HK-2 (cell line): ENCODE results near the gene ZNF177.
"Not testable (repeated sequence)": the region's sequence is repeated elsewhere in the genome, so short reads cannot be mapped to it uniquely, and the experiment has no call there.

ENCODE experiments used
- DNase-seq: peaks from one replicate; pipeline ENCODE4 v3.0.0-alpha.2; 2018; ENCODE audit not compliant: unreplicated experiment

Gene ZNF177

DNA sequence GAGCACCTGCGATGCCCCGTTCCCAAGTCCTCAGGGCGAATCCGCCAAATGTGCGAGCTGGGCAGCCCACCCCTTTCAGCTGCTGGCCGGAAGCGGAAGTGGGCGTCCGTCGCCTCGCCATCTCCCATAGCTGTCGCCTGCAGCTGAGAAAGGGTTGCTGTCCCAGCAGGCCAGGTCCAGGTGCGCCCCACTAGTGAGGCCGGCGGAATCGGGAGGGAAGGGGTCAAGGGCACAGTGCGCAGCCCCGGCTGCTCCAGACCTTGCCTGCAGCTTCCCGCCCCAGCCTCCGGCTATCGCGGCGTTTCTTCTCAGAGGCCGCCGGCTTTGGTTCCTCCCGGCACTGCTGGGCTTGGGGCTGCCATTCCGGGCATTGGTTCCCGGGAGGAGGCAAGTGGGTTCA, at the start of gene ZNF177:
ZNF177 (plus strand) TSS at position 109 of the 400 bp plus-strand sequence. CDS start 15,299 bp downstream, outside the sequence.
- DNase-seq, result no peak

DNA sequence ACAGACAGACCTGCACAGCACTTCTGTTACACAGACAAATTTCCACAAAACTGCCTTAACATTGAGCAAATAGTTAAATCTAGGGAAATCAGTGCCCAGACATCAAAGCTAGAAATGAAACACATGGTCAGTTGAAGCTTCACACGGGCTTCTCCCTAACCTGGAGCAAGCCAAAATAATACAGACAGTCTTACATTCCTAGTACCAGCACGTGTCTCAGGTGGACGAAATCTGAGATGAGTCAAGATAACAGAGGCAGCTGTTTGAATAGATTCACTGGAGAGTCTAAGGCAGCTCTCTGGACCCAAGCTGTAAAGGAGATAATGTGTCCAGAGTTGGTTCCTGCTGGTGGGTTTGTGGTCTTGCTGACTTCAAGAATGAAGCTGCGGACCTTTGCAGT, 49.1 kb upstream of the ZNF177 start:
- no peak for DNase-seq

DNA sequence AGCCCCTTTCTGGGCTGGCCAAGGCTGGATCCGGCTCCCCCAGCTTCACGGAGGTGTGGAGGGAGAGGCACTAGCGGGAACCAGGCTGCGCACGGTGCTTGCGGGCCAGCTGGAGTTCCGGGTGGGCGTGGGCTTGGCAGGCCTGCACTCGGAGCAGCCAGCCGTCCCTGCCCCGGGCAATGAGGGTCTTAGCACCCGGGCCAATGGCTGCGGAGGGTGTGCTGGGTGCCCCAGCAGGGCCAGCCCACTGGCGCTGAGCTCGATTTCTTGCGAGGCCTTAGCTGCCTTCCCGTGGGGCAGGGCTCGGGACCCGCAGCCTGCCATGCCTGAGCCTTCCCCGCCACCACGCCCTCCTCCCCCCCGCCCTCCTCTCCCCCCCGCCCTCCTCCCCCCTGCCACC, 41.5 kb upstream of the ZNF177 start:
- DNase-seq, result no peak

DNA sequence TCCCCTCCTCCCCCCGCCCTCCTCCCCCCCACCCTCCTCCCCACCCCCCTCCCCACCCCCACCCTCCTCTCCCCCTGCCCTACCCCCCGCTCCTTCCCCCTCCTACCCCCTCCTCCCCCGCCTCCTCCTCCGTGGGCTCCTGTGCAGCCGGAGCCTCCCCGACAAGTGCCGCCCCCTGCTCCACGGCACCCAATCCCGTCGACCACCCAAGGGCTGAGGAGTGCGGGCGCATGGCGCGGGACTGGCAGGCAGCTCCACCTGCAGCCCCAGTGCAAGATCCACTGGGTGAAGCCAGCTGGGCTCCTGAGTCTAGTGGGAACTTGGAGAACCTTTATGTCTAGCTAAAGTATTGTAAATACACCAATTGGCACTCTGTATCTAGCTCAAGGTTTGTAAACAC, 41.1 kb upstream of the ZNF177 start:
- not testable (repeated sequence) for DNase-seq

DNA sequence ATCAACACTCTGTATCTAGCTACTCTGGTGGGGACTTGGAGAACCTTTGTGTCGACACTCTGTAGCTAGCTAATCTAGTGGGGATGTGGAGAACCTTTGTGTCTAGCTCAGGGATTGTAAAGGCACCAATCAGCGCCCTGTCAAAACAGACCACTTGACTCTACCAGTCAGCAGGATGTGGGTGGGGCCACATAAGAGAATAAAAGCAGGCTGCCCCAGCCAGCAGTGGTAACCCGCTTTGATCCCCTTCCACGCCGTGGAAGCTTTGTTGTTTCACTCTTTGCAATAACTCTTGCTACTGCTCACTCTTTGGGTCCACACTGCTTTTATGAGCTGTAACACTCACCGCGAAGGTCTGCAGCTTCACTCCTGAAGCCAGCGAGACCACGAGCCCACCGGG, 40.6 kb upstream of the ZNF177 start:
- DNase-seq, result not testable (repeated sequence)

DNA sequence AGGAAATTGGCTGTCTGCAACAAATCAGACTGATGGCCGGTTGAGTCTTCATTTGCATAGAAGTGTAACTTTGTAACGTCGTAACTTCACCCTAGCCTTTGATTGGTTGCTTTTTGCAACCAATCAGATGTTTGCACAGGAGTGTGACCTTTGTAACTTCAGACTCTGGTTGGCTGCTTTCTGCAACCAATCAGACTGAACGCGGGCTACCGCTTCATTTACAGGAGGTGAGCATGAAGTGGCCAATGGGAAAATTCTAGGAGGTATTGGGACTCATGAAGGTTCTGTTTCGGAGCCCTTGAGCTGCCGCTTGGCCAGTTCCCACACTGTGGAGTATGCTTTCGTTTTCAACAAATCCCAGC, 39.3 kb upstream of the ZNF177 start:
- DNase-seq, result peak; percentile 73

DNA sequence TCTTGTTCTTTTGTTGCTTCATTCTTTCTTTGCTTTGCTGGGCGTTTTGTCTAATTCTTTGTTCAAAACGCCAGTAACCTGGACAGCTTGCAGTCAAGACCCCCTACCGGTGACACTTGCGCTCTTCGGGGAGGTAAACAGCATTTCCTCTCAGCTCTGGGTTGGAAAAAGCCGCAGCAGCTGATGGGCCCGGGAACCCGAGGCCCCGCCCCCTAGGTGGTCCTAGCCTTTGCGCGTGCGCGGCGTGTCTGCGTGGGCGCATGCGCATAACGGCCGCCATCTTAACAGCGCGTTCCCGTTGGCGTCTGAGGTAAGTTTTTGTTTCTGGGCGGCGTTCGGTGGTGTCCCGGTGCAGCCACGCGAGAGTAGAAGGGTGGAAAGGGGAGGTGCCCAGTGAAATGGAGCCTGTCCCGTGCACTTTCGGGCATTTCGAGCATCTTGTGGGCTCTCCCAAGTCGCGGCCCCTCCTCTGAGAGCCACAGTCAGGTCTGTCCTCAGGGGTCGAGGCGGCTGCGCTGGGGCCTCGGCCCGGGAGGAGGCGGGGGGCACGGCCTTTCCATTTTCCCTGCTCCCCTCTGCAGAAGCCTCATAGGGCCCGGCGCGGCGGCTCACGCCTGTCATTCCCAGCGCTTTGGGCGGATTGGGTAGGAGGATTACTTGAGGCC, 38.8 kb upstream of the ZNF177 start, which contains the start of gene ZNF559:
ZNF559 (plus strand) TSS at position 261 of the 665 bp plus-strand sequence. CDS start 14,371 bp downstream, outside the sequence.
- peak; percentile 97 for DNase-seq

DNA sequence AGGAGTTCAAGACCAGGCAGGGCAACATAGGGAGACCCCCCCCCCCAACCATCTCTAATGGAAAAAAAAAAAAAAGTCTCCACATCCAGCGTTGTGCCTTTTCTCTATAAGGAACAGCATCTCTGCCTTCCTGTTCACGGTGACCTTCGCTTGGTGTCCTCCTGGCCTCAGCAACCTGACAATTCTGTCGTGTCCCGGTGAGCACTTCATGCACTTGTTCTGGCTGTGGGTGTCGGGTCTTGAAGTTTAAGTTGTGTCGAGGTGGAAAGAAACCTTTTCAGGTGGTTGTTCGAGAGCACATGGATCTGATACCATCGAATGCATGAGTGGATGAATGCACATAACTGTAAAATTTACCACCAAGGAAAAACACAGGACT, 38.2 kb upstream of the ZNF177 start:
- no peak for DNase-seq

DNA sequence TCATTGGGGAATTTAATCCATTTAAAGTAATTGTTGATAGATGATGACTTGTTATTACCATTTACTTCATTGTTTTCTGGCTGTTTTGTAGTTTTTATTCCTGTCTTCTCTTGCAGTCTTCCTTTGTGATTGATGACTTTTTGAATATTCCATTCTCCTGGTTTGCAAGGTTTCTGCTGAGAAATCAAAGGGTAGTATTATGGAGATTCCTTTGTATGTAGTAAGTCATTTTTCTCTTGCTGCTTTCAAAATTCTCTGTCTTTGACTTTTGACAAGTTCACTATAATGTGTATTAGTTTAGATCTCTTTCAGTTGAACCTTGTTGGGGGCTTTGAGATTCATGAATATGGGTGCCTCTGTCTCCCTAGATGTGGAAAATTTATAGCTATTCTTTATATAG, 32.8 kb upstream of the ZNF177 start:
- DNase-seq, result no peak

DNA sequence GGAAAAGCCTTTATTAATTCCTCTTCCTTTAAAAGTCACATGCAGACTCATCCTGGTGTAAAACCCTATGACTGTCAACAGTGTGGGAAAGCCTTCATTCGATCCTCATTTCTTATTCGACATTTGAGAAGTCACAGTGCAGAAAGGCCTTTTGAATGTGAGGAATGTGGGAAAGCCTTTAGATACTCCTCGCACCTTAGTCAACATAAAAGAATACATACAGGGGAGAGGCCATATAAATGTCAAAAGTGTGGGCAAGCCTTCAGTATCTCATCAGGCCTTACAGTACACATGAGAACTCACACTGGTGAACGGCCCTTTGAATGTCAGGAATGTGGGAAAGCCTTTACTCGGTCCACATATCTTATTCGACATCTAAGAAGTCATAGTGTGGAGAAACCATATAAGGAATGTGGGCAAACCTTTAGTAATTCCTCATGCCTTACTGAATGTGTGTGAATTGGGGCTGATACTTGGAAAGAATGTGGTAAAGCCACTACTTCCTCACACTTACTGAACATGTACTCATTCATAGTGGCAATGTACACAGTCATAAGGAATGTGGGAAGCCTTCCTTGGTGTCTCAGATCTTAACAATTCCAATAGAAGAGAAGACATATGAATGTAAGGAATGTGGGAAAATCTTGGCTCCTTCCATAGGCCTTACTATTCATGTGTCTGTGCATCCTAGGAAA, 20.1 kb upstream of the ZNF177 start:
- no peak for DNase-seq

DNA sequence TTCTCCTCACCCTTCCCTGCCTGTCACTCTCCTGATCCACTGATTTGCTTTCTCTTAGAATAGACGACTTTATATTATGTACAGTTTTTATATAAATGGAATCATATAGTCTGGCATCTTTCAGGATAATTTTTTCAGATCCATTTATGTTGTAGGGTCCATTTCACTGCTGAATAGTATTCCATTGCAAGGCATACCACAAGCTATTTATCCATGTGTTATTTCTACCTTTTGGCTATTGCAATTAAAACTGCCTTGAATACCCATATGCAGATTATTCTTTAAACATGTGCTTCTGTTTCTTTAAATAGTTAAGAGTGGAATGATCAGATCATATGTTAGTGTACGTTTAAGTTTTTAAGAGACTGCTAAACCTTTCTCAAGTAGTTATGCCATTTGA, 17.8 kb upstream of the ZNF177 start:
- no peak for DNase-seq

DNA sequence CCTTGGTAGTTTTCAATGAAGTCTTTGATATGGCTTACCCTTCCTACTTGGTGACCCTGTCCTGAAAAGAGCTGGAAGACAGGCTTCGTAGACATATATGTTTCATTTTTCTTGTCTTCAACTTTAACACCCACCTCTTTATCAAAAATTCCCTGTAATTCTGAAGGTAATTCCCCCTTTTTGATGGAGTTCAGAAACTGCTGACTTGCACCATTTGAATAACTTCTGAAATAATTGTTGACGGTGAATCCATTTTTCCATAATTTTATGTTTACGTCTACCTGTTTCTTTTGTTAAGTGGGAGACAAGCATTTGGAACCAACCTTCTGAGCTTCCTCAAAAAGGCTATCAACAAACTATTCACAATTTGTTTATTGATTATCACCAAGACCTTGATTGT, 14.6 kb upstream of the ZNF177 start:
- DNase-seq, result no peak

DNA sequence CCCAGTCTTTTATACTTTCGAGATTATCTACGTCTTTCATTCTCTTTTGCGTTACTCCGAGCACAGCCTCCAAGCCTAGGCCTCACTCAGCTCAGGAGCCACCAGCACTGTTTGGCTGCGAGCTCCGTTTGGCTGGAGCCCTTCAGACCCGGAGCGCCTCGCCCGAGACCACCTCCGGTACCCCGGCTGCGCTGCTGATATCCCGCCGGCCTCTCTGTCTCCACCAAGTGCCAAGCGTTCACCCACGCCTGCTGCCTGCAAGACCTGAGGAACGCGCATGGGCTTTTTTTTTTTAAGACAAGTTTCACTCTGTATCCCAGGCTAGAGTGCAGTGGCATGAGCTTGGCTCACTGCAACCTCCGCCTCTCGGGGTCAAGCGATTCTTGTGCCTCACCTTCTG, 14.1 kb upstream of the ZNF177 start:
- DNase-seq, result no peak

DNA sequence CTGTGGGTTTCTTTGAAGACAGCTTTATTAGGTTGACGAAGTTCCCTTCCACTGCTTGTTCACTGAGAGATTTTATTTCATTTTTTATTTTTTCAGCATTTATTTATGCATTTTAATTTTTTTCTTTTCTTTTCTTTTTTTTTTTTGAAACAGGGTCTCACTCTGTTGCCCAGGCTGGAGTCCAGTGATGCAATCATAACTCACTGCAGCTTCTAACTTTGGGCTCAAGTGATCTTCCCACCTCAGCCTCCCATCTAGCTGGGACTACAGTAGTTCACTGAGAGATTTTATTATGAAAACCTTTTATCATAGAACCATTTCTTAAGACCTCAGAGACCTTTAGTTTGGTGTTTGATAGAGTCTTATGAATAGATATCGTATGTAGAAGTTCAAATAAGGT, 10.3 kb upstream of the ZNF177 start:
- no peak for DNase-seq

DNA sequence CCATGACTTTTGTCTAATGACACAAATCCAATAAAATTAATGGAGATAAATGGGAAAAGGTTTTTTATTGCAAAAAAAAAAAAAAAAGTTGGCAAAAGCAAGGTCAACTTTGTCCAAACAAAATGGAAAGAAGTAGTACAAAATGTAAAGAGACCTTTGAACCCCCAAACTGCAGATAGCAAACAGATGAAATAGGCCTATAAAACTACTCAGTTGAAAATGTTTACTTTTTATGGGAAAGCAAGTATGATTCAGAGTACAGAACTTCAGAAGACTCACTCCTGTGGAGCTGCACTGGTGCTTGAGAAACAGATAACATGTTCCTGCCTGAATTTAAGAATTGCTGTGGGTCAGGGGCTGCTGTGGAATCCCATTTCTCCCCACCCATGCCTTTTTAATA, 9.8 kb upstream of the ZNF177 start:
- no peak for DNase-seq

DNA sequence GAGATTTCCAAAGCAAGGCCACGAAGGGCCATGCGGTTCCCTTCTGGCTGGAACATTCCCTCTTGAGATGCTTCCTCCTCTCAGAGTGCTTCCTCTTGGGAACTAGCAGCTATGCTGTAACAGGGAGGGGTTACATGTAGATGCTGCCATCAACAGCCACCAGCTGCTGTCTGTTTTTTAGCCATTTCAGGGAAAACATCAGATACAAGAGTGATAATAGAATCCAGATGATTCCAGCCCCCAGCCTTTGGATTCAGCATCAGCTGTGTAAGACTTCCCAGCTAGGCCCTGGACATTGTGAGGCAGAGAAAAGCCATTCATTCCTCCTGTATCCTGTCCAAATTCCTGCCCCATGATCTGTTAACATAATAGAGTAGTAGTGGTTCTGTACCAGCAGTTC, 8.2 kb upstream of the ZNF177 start:
- no peak for DNase-seq

DNA sequence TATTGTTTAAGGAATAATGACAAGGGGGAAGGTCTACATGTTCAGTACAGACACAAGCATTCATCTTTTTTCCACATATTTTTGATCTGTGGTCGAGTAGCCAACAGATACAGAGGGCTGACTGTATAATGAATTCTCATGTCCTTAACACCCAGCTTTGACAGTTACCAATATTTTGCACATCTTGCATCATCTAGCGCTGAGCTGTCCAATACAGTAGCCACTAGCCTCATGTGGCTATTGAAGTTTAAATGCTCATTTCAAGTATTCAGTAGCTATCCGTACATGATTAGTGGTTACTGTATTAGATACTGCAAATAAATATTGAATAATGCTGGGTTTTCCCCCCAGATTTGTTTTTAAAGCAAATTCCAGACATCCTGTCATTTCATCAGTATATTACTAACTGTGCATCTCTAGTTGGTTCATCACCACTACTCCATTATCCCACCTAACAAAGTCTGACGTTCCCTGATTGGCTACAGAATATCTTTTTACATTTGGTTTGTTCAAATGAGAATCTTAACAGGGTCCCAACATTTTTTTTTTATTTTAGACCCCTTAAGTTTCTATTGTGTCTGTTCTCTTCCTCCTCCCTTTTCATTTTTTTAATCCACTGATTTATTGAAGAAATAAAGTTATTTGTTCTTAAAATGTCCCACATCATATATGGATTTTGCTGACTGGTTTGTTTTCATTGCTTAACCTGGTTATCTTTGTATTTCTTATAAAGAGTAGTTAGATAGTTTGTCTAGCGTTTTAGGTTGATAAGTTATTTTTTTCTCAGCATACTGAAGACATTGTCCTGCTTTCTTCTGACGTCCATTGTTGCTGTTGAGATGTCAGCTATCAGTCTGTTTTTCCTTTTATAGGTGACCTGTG, 8.2 kb downstream of the ZNF177 start:
- no peak for DNase-seq

DNA sequence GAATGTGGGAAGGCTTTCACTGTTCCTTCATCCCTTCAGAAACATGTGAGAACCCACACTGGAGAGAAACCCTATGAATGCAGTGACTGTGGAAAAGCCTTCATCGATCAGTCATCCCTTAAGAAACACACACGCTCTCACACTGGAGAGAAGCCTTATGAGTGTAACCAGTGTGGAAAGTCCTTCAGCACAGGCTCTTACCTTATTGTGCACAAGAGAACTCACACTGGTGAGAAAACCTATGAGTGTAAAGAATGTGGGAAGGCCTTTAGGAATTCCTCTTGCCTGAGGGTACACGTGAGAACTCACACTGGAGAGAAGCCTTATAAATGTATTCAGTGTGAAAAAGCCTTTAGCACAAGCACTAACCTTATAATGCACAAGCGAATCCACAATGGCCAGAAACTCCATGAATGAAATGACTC, 18.6 kb downstream of the ZNF177 start:
- no peak for DNase-seq

DNA sequence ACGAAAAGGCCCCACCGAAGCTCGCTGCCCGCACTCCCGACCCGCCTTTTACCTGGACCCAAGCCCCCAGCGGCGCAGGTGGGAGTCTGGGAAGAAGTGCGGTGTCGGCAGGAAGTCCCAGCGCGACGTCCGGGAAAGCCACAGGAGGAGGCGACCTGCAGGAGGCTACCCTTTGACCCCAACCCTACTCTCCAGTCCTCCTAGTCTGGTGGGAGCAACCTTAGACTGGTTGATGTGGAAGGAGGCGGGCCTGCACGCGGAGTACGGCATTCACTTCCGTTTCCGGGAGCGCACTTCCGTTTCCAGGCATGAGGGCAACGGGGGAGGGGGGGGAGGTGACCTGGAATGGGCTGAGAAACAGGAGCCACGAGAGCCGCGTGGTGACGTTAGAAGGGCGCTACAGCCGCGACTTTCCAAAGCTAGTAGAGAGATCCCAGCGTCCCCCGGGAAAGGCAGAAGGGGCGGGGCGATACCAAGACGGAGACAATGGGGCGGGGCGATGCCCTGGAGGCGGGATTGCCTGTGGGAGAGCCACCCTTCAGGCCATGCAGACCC, 44.1 kb downstream of the ZNF177 start:
- DNase-seq, result peak; percentile 86

DNA sequence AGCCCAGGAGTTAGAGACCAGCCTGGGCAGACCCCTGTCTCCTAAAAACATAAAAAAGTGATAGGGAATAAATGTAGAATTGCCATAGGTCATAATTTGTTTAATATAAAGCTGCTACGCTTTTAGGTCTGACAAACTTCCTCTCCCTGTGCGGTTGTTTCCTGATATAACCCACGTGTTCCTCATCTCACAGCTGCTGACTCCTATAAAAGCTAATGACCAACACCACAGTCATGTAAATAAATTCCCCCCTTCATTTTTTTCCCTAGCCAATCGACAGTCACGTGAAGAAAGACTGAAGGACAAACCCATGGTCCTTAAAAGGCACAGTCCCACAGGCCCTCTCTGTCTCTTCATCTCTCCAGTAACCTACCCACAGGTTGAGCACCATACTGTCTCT, 45.0 kb downstream of the ZNF177 start:
- no peak for DNase-seq

DNA sequence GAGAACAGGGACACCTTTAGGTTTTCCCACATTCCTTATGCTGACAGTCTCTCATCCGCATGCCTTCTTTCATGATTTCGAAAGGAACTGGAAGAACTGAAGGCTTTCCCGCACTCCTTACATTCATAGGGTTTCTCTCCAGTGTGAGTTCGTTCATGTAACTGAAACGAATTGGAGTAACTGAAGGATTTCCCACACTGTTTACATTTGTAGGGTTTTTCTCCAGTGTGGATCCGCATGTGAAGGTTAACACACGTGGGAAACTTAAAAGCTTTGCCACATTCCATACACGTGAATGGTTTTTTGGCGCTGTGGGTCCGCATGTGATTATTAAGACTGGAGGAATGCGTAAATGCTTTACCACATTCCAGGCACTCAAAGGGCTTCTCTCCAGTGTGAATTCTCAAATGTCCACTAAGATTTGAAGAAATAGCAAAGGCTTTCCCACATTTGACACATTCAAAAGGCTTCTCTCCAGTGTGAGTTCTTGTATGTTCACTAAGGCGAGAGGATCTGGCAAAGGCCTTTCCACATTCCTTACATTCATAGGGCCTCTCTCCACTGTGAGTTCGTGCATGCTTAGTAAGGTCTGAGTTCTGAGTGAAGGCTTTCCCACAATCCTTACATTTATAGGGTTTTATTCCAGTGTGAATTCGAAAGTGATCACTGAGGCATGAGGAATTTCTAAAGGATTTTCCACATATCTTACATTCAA, 50.6 kb downstream of the ZNF177 start:
- DNase-seq, result no peak

DNA sequence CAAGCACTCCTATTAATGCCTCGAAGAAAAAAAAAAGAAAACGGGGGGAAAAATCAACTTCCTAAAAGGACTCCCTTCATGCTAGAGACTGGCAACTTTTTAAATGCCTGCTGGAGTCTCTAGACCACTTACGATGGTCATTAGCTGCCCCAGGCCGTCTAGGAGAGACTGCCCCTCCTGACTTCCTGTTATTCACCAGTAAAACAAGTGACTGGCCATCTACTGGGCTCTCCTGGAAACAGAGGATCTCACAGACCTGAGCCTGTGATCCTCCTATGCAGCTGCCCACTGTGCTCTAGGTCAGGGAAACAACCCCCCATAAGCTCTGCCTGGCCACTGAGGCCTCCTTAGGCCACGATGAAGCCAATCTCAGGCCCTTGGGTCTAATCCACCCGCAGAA, 65.1 kb downstream of the ZNF177 start:
- DNase-seq, result no peak
